Subcutaneous adipose tissue (tissue), 4 donors: Measurements from ENCODE around the gene CYP2C19. TPM values are rescaled to one million over a fixed set of nuclear protein-coding genes. Genes with fewer than 3 reads are reported as not detected.

Experiments
- total RNA-seq, 4 donors: library from RNA; depleted of rRNA; stranded (reverse); fragments of >200 nt; gene quantifications; one replicate each; pipeline ENCODE4 v1.1.0, GENCODE V29; 2016
- TF ChIP-seq, protein P1 (sequence below): fragments of 450-650 bp; IDR thresholded peaks from one replicate; pipeline ENCODE4 v1.5.1; 2016; ENCODE audit warnings: low read depth, mild to moderate bottlenecking, control low read depth, antibody characterized with exemption, moderate library complexity

Gene CYP2C19
- total RNA-seq, 4 donors from 2014 or later = 0.88 TPM; not detected in 3

- TF ChIP-seq, protein P1, sequence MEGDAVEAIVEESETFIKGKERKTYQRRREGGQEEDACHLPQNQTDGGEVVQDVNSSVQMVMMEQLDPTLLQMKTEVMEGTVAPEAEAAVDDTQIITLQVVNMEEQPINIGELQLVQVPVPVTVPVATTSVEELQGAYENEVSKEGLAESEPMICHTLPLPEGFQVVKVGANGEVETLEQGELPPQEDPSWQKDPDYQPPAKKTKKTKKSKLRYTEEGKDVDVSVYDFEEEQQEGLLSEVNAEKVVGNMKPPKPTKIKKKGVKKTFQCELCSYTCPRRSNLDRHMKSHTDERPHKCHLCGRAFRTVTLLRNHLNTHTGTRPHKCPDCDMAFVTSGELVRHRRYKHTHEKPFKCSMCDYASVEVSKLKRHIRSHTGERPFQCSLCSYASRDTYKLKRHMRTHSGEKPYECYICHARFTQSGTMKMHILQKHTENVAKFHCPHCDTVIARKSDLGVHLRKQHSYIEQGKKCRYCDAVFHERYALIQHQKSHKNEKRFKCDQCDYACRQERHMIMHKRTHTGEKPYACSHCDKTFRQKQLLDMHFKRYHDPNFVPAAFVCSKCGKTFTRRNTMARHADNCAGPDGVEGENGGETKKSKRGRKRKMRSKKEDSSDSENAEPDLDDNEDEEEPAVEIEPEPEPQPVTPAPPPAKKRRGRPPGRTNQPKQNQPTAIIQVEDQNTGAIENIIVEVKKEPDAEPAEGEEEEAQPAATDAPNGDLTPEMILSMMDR = no peak
Measured at GRCh38 chr10:94879214-94879613, 116.7 kb downstream of the CYP2C19 start.

DNA sequence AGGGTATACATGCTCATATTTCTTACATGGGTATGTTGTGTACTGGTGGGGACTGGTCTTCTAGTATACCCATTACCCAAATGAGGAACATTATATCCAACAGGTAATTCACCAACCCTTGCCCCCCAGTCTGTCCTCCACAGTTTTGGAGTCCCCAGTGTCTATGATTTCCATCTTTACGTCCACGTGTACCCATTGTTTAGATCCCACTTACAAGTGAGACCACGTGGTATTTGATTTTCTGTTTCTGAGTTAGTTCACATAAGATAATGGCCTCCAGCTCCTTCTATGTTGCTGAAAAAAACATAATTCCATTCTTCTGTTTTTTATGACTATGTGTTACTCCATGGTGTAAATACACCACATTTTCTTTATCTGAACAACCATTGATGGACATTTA is 126.6 kb downstream of the CYP2C19 start:
- TF ChIP-seq, protein P1 = no peak

- TF ChIP-seq, protein P1 = no peak
Measured at GRCh38 chr10:94890264-94891022, 128.0 kb downstream of the CYP2C19 start.

- TF ChIP-seq, protein P1 = no peak
Measured at GRCh38 chr10:94902080-94902479, 139.6 kb downstream of the CYP2C19 start.

DNA sequence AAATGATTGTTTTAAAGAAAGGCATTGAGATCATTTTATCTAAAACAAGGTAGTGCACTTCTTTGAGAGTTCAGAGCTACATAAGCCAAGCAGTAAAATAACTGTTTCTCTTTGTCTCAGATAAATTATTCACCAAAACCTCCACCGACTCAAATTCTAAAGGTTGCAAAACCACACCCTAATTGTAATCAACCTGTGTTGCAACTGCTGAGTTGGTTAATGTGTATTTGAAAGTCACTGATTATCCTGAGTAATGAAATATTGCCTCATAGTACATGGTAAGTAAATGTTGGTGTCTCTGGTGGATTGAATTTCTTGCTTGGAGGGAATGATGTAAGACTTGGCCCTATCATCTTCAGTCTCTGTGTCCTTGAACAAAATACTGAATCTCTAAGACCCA is 140.1 kb downstream of the CYP2C19 start:
- TF ChIP-seq, protein P1 = no peak

Other genes with a start within 250 kb of the CYP2C19 start
- 1 to 10 TPM; 1.8 to 8.5 (median 7.9) TPM for gene HELLS, start 216.9 kb upstream of the CYP2C19 start, total RNA-seq
- gene CYP2C18, start 79.0 kb upstream of the CYP2C19 start, total RNA-seq = not detected
- gene CYP2C9, start 176.0 kb downstream of the CYP2C19 start, total RNA-seq = under 1 TPM in 1 of 4 donors, not detected in 3; 0.57 TPM